Psoas muscle (tissue), 8 donors: Measurements from ENCODE around the gene C3AR1. TPM values are rescaled to one million over a fixed set of nuclear protein-coding genes. Genes with fewer than 3 reads are reported as not detected.
"Not testable (repeated sequence)": the region's sequence is repeated elsewhere in the genome, so short reads cannot be mapped to it uniquely, and the experiment has no call there.

Source experiments
- ATAC-seq, 4 donors: fragments of 200-7000 bp; cut with Tn5 transposase; one replicate each; pipeline ENCODE4 v1.9.1; 2020; ENCODE audit warnings: moderate library complexity in 3 of 4, mild to moderate bottlenecking in 2 of 4
- DNase-seq, 2 donors: peaks; one replicate each; pipeline ENCODE4 v3.0.0-alpha.2; 2020
- H3K27ac ChIP-seq: fragments of 200-600 bp; one replicate; pipeline ENCODE4 v1.8.0; 2022
- H3K27me3 ChIP-seq, 3 donors: fragments of 200-600 bp in 1 of 3; one replicate each; pipeline versions ENCODE4 v1.6.1 to v1.8.0; 2013 to 2022; ENCODE audit warnings: low read length in 2 of 3, mild to moderate bottlenecking in 2 of 3, moderate library complexity in 1 of 3; ENCODE audit not compliant: insufficient read depth in 3 of 3
- H3K36me3 ChIP-seq, 2 donors: fragments of 200-600 bp in 1 of 2; one replicate each; pipeline versions ENCODE4 v1.6.1 to v1.8.0; 2013 to 2022; ENCODE audit warnings: low read depth in 1 of 2, mild to moderate bottlenecking in 1 of 2, moderate library complexity in 1 of 2; ENCODE audit not compliant: insufficient read depth in 1 of 2
- H3K4me1 ChIP-seq: fragments of 200-600 bp; one replicate; pipeline ENCODE4 v1.8.0; 2022
- H3K4me3 ChIP-seq: fragments of 200-600 bp; one replicate; pipeline ENCODE4 v1.8.0; 2022; ENCODE audit warnings: mild to moderate bottlenecking
- H3K9me3 ChIP-seq: fragments of 200-600 bp; one replicate; pipeline ENCODE4 v1.8.0; 2022
- CTCF ChIP-seq: fragments of 200-600 bp; IDR thresholded peaks from one replicate; pipeline ENCODE4 v1.8.0; 2022; ENCODE audit warnings: antibody characterized with exemption
- WGBS, 3 donors: extraction: QIAGEN DNeasy Blood & Tissue Kit; methylation state at CpG; one replicate each; pipeline versions ENCODE4 v1.1.6 to v1.1.7; 2013; 5-methylcytosine and 5-hydroxymethylcytosine counted together
- intact Hi-C, 2 donors: fragments of 100-400 bp; cut with DNase I; formaldehyde crosslinking; loops; one replicate each; pipeline versions ENCODE4 v1.11.0 to v1.14.2; 2022
- polyA plus RNA-seq, 3 donors: library from polyadenylated mRNA; stranded (reverse); fragments of 200-250 nt; gene quantifications; one replicate each; pipeline ENCODE4 v1.2.3, GENCODE V29; 2013
- total RNA-seq, 4 donors: library from RNA; stranded (reverse); fragmentation: NEBNext Ultra II Directional in 2 of 4; extraction: Animal tissue kit (Norgen Biotek cat#: 25700) in 2 of 4; gene quantifications; one replicate each; pipeline versions ENCODE4 v1.2.1 to v1.2.4, GENCODE V29; 2021 to 2023
- donor health status: healthy with polysubstance abuse.
- donor health status: DM: no; HTN: no; CAD: no; lungs with moderate emphysema.
- donor health status: Bipolar disorder and iron deficiency.
- donor health status: healthy.
- donor health status: DM: yes; HTN: yes; CAD: no.
- donor health status: DM: no; HTN: no; CAD: no.
- donor health status: DM: no; HTN: no; CAD: no.
- donor health status: DM: yes; HTN: yes; CAD: no.

C3AR1 gene
- total and polyA plus RNA-seq, 7 donors: 0.82 to 4.9 (median 2.9) TPM

GRCh38 chr12:8077207-8077606 is 11.0 kb upstream of the C3AR1 start:
- intact Hi-C loops: no loop called here
- 46 to 57% (median 54%) methylated on average over 4 of the region's 4 CpGs for WGBS, 3 donors

DNA sequence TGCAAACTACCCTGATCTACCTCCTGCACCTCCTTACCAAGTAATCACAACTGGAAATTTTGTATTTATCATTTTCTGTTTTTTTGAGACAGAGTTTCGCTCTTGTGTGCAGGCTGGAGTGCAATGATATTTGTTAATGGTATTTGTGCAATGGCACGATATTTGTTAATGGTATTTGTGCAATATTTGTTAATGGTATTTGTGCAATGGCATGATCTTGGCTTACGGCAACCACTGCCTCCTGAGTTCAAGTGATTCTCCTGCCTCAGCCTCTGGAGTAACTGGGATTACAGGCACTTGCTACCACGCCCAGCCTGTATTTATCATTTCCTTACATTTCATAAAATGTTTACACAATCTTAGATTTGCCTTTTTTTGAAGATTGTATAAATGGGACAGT is 10.2 kb upstream of the C3AR1 start:
- 88 to 92% (median 89%) methylated on average over 4 of the region's 4 CpGs for WGBS, 3 donors

More at GRCh38 chr12:8077207-8077606, 11.0 kb upstream of the C3AR1 start:
- Histone ChIP-seq H3K9me3 (no peaks in the 10 kb centered on the region), H3K4me1 (peaks cover 11% of the 10 kb centered on the region), H3K4me3 (no peak overlapping the region), H3K27ac (no peak overlapping the region), H3K27me3 (no peaks in the 10 kb centered on the region), H3K36me3 (no peaks in the 10 kb centered on the region)
- TF ChIP-seq CTCF: no peak
- no peak for DNase-seq
- no peak for ATAC-seq

DNA sequence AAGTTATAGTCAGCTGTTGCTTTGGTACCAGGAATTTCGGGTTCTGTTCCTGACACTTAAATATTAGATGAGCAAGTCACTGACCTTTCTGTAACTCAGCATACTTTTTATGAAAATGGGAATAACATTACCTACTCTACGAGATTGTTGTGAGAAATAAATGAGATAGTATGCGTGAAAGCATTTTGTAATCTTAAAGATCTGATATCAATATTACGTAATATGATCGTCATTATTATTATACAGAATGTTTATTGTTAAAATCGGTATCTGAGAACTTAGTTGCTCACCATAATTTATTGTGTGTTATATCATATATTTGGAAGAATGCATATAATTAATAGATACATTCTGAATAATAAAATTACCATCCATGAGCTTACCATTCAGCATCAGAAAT is 9.8 kb upstream of the C3AR1 start:
- Histone ChIP-seq H3K27me3 (no peaks in the 10 kb centered on the region), H3K36me3 (no peaks in the 10 kb centered on the region), H3K9me3 (no peaks in the 10 kb centered on the region), H3K4me1 (peaks cover 8% of the 10 kb centered on the region), H3K27ac (no peak overlapping the region), H3K4me3 (no peak overlapping the region)
- TF ChIP-seq CTCF: no peak
- WGBS, 3 donors: 83 to 87% (median 84%) methylated on average over 6 of the region's 6 CpGs
- DNase-seq: no peak
- no peak for ATAC-seq
- intact Hi-C loops: no loop called here

More for the DNA sequence above, 10.2 kb upstream of the C3AR1 start:
- Histone ChIP-seq H3K4me3 (no peak overlapping the region), H3K27ac (no peak overlapping the region), H3K9me3 (no peaks in the 10 kb centered on the region), H3K27me3 (no peaks in the 10 kb centered on the region), H3K4me1 (peaks cover 11% of the 10 kb centered on the region), H3K36me3 (no peaks in the 10 kb centered on the region)
- intact Hi-C loops: no loop called here
- ATAC-seq: no peak
- no peak for DNase-seq
- TF ChIP-seq CTCF: no peak

- H3K4me3 ChIP-seq, intact Hi-C loops, DNase-seq: not testable (repeated sequence)
Measured at GRCh38 chr12:8071820-8072219, 5.7 kb upstream of the C3AR1 start.

GRCh38 chr12:8069582-8069981 is 3.4 kb upstream of the C3AR1 start:
- ATAC-seq (no peak), DNase-seq (no peak)
- H3K27me3 ChIP-seq: no peaks in the 10 kb centered on the region
- no peak overlapping the region for H3K4me3 ChIP-seq
- no peaks in the 10 kb centered on the region for H3K9me3 ChIP-seq
- no peak overlapping the region for H3K27ac ChIP-seq
- no peak for TF ChIP-seq CTCF
- no peaks in the 10 kb centered on the region for H3K36me3 ChIP-seq
- intact Hi-C loops: no loop called here
- H3K4me1 ChIP-seq: no peaks in the 10 kb centered on the region

More at GRCh38 chr12:8071820-8072219, 5.7 kb upstream of the C3AR1 start:
- not testable (repeated sequence) for H3K27me3 ChIP-seq, H3K4me1 ChIP-seq, H3K9me3 ChIP-seq, H3K27ac ChIP-seq, ATAC-seq, H3K36me3 ChIP-seq
- WGBS, 3 donors: 74 to 78% (median 75%) methylated on average over 3 of the region's 3 CpGs
